Right lobe of liver (tissue), 4 donors: ENCODE measurements around the gene ERC1.

Experiments used
- CTCF ChIP-seq, 4 donors: fragments of 200-600 bp in 3 of 4; fragments of 450-650 bp in 1 of 4; IDR thresholded peaks; one replicate each; pipeline versions ENCODE4 v1.5.1 to v1.8.0; 2016 to 2022; ENCODE audit warnings: antibody characterized with exemption in 4 of 4, mild to moderate bottlenecking in 2 of 4
- POLR2A ChIP-seq: fragments of 450-650 bp; IDR thresholded peaks from one replicate; pipeline ENCODE4 v1.6.1; 2017; ENCODE audit warnings: antibody characterized with exemption, mild to moderate bottlenecking
- donor health status: DM: no; HTN: no; CAD: no.
- donor health status: DM: no; HTN: no; CAD: no.
- donor health status: DM: no; HTN: yes; CAD: no.

GRCh38 chr12:946212-946611 lies 44.8 kb upstream of the ERC1 start:
- TF ChIP-seq CTCF (IDR thresholded peaks at IDR 0.05): no peak
- no peak for TF ChIP-seq POLR2A
